Heart right ventricle (tissue), 16 donors: Measurements from ENCODE around the gene RBM6. TPM values are rescaled to one million over a fixed set of nuclear protein-coding genes. Genes with fewer than 3 reads are reported as not detected.
"Not testable (repeated sequence)": the region's sequence is repeated elsewhere in the genome, so short reads cannot be mapped to it uniquely, and the experiment has no call there.

ENCODE experiments used
- ATAC-seq, 8 donors: fragments of 200-7000 bp; cut with Tn5 transposase; one replicate each; pipeline ENCODE4 v1.9.1; 2020; ENCODE audit warnings: mild to moderate bottlenecking in 8 of 8, moderate library complexity in 8 of 8, moderate number of reproducible peaks in 1 of 8
- DNase-seq, 2 donors: peaks; one replicate each; pipeline ENCODE4 v3.0.0-alpha.2; 2020
- H3K27ac ChIP-seq, 10 donors: fragments of 200-600 bp; sonication (generic) in 2 of 10; one replicate each; pipeline versions ENCODE4 v1.5.0 to v1.8.0; 2020 to 2022; ENCODE audit warnings: mild to moderate bottlenecking in 3 of 10
- H3K27me3 ChIP-seq, 7 donors: fragments of 200-600 bp; one replicate each; pipeline ENCODE4 v1.8.0; 2021 to 2022; ENCODE audit warnings: mild to moderate bottlenecking in 2 of 7
- H3K36me3 ChIP-seq, 9 donors: fragments of 200-600 bp; sonication (generic) in 1 of 9; one replicate each; pipeline versions ENCODE4 v1.5.0 to v1.8.0; 2020 to 2022; ENCODE audit warnings: mild to moderate bottlenecking in 2 of 9
- H3K4me1 ChIP-seq, 9 donors: fragments of 200-600 bp; sonication (generic) in 1 of 9; one replicate each; pipeline versions ENCODE4 v1.5.0 to v1.8.0; 2020 to 2022; ENCODE audit warnings: mild to moderate bottlenecking in 4 of 9
- H3K4me3 ChIP-seq, 10 donors: fragments of 200-600 bp; sonication (generic) in 2 of 10; one replicate each; pipeline versions ENCODE4 v1.5.0 to v1.8.0; 2020 to 2022; ENCODE audit warnings: mild to moderate bottlenecking in 7 of 10, moderate library complexity in 2 of 10
- H3K9me3 ChIP-seq, 11 donors: fragments of 200-600 bp in 10 of 11; sonication (generic) in 2 of 11; one replicate each; pipeline versions ENCODE4 v1.5.0 to v1.8.0; 2013 to 2022; ENCODE audit warnings: mild to moderate bottlenecking in 2 of 11, control low read depth in 1 of 11, moderate library complexity in 1 of 11
- CTCF ChIP-seq, 9 donors: fragments of 200-600 bp; sonication (generic) in 2 of 9; IDR thresholded peaks; one replicate each; pipeline versions ENCODE4 v1.5.0 to v1.8.0; 2021 to 2022; ENCODE audit warnings: antibody characterized with exemption in 9 of 9, mild to moderate bottlenecking in 5 of 9, moderate library complexity in 1 of 9
- WGBS, 2 donors: extraction: QIAGEN DNeasy Blood & Tissue Kit; methylation state at CpG; one replicate each; pipeline ENCODE4 v1.1.7; 2013; ENCODE audit warnings: inconsistent platforms in 1 of 2; 5-methylcytosine and 5-hydroxymethylcytosine counted together
- intact Hi-C, 10 donors: fragments of 100-400 bp; cut with DNase I; formaldehyde crosslinking; loops; one replicate each; pipeline versions ENCODE4 v1.11.1 to v1.14.2; 2022
- polyA plus RNA-seq, 2 donors: library from polyadenylated mRNA; stranded (reverse); fragments of 200-250 nt; gene quantifications; one replicate each; pipeline ENCODE4 v1.2.3, GENCODE V29; 2013
- total RNA-seq, 10 donors: library from RNA; stranded (reverse); fragmentation: NEBNext Ultra II Directional in 3 of 10; extraction: Animal tissue kit (Norgen Biotek cat#: 25700) in 3 of 10; gene quantifications; one replicate each; pipeline versions ENCODE4 v1.2.1 to v1.2.4, GENCODE V29; 2021 to 2023
- donor health status: Arrhythmogenic right ventricular cardiomyopathy.
- donor health status: ischemic (EF 13 %, LVEDD 7.1; RV severe dilation, severe dysfunction).
- donor health status: healthy with polysubstance abuse.
- donor health status: DM: no; HTN: yes; CAD: no.
- donor health status: DM: no; HTN: no; CAD: no.
- donor health status: ischemic (EF 25% LVEDD 6.9; RV normal size, moderate dysfunction).
- donor health status: ischemic (EF 25% LVEDD 5.7; RV mildly dilated, moderate dysfunction).
- donor health status: healthy.
- donor health status: DM: yes; HTN: yes; CAD: no.
- donor health status: Ischemic cardiomyopathy.
- donor health status: ischemic (EF 35%, LVEDD 5.7; RV mildly dilated, moderate dysfunction).
- donor health status: nonischemic (EF 11% LVEDD 7.7; RV severe dilation, severe dysfunction).
- donor health status: DM: yes; HTN: yes; CAD: no.
- donor health status: PGD.
- donor health status: ischemic (EF 29% LVEDD 5.4; RV normal size, mild dysfunction).
- donor health status: nonischemic (EF 23%, LVEDD 6.1; RV moderate dilation, normal function).

The RBM6 gene
- total and polyA plus RNA-seq, 12 donors = 26.0 to 208 (median 37.6) TPM

- Histone ChIP-seq H3K4me1 (peaks cover 0 to 4% (median 0%) of the 10 kb centered on the region in 9 donors), H3K9me3 (no peaks in the 10 kb centered on the region), H3K36me3 (peaks cover 0 to 52% (median 11%) of the 10 kb centered on the region in 9 donors), H3K4me3 (no peak overlapping the region), H3K27ac (peak overlapping the region in 1 of 10 donors; percentile 11), H3K27me3 (no peaks in the 10 kb centered on the region)
- no peak for TF ChIP-seq CTCF (IDR thresholded peaks at IDR 0.05)
- no peak for DNase-seq
- WGBS, 2 donors = 74 to 87% methylated on average over 4 of the region's 4 CpGs
- ATAC-seq = peak in 7 of 8 donors; percentile 17 to 79 (median 70)
- intact Hi-C loops = loop anchor here in 1 of 10 donors (10.0 kb wide), 1 partner anchor 208 kb away; no protein-coding TSS in a partner anchor
Measured at GRCh38 chr3:49912881-49913281, 27.1 kb upstream of the RBM6 start.

- H3K9me3 ChIP-seq = no peaks in the 10 kb centered on the region
- 96 to 97% methylated on average over 2 of the region's 2 CpGs for WGBS, 2 donors
- intact Hi-C loops = loop anchor here in 1 of 10 donors (10.0 kb wide), 1 partner anchor 210 kb away; no protein-coding TSS in a partner anchor
- DNase-seq (no peak), ATAC-seq (no peak)
- H3K4me1 ChIP-seq = peaks cover 0 to 9% (median 0%) of the 10 kb centered on the region in 9 donors
- no peak overlapping the region for H3K4me3 ChIP-seq
- peaks cover 0 to 33% (median 9%) of the 10 kb centered on the region in 9 donors for H3K36me3 ChIP-seq
- H3K27ac ChIP-seq = no peak overlapping the region
- H3K27me3 ChIP-seq = no peaks in the 10 kb centered on the region
- no peak for TF ChIP-seq CTCF (IDR thresholded peaks at IDR 0.05)
Measured at GRCh38 chr3:49914906-49915305, 25.0 kb upstream of the RBM6 start.

GRCh38 chr3:49916686-49917085, 23.3 kb upstream of the RBM6 start:
- Histone ChIP-seq H3K9me3 (no peaks in the 10 kb centered on the region), H3K27me3 (no peaks in the 10 kb centered on the region), H3K36me3 (peaks cover 0 to 16% (median 0%) of the 10 kb centered on the region in 9 donors), H3K4me1 (peaks cover 0 to 9% (median 0%) of the 10 kb centered on the region in 9 donors), H3K4me3 (no peak overlapping the region), H3K27ac (no peak overlapping the region)
- no peak for TF ChIP-seq CTCF (IDR thresholded peaks at IDR 0.05)
- DNase-seq = no peak
- intact Hi-C loops = loop anchor here in 1 of 10 donors (10.0 kb wide), 1 partner anchor 212 kb away; no protein-coding TSS in a partner anchor
- WGBS, 2 donors = 92% methylated on average over 5 of the region's 5 CpGs
- ATAC-seq = no peak

- H3K4me1 ChIP-seq, H3K9me3 ChIP-seq, H3K27me3 ChIP-seq, H3K27ac ChIP-seq, H3K4me3 ChIP-seq, H3K36me3 ChIP-seq, DNase-seq, ATAC-seq: not testable (repeated sequence)
- 94% methylated on average over 19 of the region's 19 CpGs for WGBS, 2 donors
- intact Hi-C loops = loop anchor here in 1 of 10 donors (10.0 kb wide), 1 partner anchor 213 kb away; no protein-coding TSS in a partner anchor
Measured at GRCh38 chr3:49917806-49918590, 22.0 kb upstream of the RBM6 start.
